MCF 10A (cell line): ENCODE measurements around the gene PDE4D. TPM values are rescaled to one million over a fixed set of nuclear protein-coding genes. Genes with fewer than 3 reads are reported as not detected.

ENCODE experiments used
- BruUV-seq: library from RNA; stranded (reverse); fragments of 400-500 nt; replicated peaks from 2 replicates; lab custom pipeline; 2021; lab: Mats Ljungman, UMichigan
- CTCF ChIA-PET: fragments of 300-600 bp; sonication (Branson Sonifier 250); formaldehyde crosslinking; extraction: SDS; loops from one replicate; lab custom pipeline; 2021; ENCODE audit warnings: antibody characterized with exemption, inconsistent platforms; lab: Yijun Ruan, JAX
- POLR2A ChIA-PET: fragments of 300-600, 350-650 bp; sonication (Branson Sonifier 250); formaldehyde crosslinking; extraction: SDS; loops from one replicate; lab custom pipeline; 2020; ENCODE audit warnings: antibody characterized with exemption, inconsistent platforms; lab: Yijun Ruan, JAX
- DNase-seq: peaks from one replicate; pipeline ENCODE4 v3.0.0-alpha.2; 2018; ENCODE audit not compliant: unreplicated experiment
- H3K27ac Mint-ChIP-seq: one replicate; pipeline ENCODE4 v1.8.0; 2022; ENCODE audit warnings: mild to moderate bottlenecking, low read depth, mixed read lengths; ENCODE audit not compliant: unreplicated experiment
- H3K27me3 Mint-ChIP-seq: one replicate; pipeline ENCODE4 v1.8.0; 2022; ENCODE audit warnings: mixed read lengths; ENCODE audit not compliant: insufficient read depth, unreplicated experiment
- H3K36me3 Mint-ChIP-seq: one replicate; pipeline ENCODE4 v1.8.0; 2022; ENCODE audit warnings: mild to moderate bottlenecking, moderate library complexity, mixed read lengths; ENCODE audit not compliant: insufficient read depth, unreplicated experiment
- H3K4me1 Mint-ChIP-seq: one replicate; pipeline ENCODE4 v1.8.0; 2022; ENCODE audit warnings: mixed read lengths; ENCODE audit not compliant: insufficient read depth, unreplicated experiment
- H3K4me3 Mint-ChIP-seq: one replicate; pipeline ENCODE4 v1.8.0; 2022; ENCODE audit warnings: mild to moderate bottlenecking, moderate library complexity, mixed read lengths; ENCODE audit not compliant: unreplicated experiment
- H3K9me3 Mint-ChIP-seq: one replicate; pipeline ENCODE4 v1.8.0; 2022; ENCODE audit warnings: mixed read lengths; ENCODE audit not compliant: unreplicated experiment
- intact Hi-C: fragments of 100-400 bp; cut with micrococcal nuclease; formaldehyde crosslinking; loops from 2 replicates; pipeline ENCODE4 v1.14.1; 2022
- total RNA-seq: library from RNA; stranded (reverse); gene quantifications from 2 replicates; pipeline ENCODE4 v1.2.3, GENCODE V29; 2022
- TF ChIP-seq, protein P1 (sequence below): fragments of 200-600 bp; IDR thresholded peaks from one replicate; pipeline ENCODE4 v1.8.0; 2022; ENCODE audit warnings: antibody characterized with exemption, mild to moderate bottlenecking; ENCODE audit not compliant: unreplicated experiment

PDE4D gene
- total RNA-seq, 1 experiment from 2014 or later, result 85.0 TPM

DNA sequence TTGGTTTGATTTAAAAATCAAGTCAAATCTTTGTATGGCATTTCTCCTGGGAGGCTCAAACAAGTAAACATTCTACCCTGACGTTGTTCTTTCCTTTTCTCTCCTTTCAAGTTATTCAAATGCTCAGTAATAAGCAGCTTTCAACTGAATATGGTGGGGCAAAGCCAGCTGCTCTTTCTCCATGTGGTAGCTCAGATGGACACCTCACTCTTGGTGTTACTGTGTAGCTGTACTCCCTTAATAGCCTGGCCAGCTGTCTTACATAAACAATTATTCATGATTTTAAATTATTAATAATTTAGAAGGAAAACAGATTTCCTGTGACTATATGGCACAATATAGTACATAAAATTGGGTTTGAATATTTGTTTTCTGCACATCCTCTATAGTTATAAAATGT, 165.2 kb downstream of the PDE4D start:
- Mint-ChIP-seq H3K27ac (no peak overlapping the region), H3K9me3 (no peaks in the 10 kb centered on the region), H3K4me1 (peaks cover 23% of the 10 kb centered on the region), H3K4me3 (no peak overlapping the region), H3K27me3 (no peaks in the 10 kb centered on the region), H3K36me3 (peaks cover 28% of the 10 kb centered on the region)
- DNase-seq, result no peak
- ChIA-PET CTCF (interaction anchor here (0.6 kb wide), 1 partner anchor 54 kb away, joined by 4 read pairs; no protein-coding TSS in a partner anchor), POLR2A (interaction anchor here (1.0 kb wide), 1 partner anchor 40 kb away, joined by 4 read pairs; no protein-coding TSS in a partner anchor)
- TF ChIP-seq, protein P1, sequence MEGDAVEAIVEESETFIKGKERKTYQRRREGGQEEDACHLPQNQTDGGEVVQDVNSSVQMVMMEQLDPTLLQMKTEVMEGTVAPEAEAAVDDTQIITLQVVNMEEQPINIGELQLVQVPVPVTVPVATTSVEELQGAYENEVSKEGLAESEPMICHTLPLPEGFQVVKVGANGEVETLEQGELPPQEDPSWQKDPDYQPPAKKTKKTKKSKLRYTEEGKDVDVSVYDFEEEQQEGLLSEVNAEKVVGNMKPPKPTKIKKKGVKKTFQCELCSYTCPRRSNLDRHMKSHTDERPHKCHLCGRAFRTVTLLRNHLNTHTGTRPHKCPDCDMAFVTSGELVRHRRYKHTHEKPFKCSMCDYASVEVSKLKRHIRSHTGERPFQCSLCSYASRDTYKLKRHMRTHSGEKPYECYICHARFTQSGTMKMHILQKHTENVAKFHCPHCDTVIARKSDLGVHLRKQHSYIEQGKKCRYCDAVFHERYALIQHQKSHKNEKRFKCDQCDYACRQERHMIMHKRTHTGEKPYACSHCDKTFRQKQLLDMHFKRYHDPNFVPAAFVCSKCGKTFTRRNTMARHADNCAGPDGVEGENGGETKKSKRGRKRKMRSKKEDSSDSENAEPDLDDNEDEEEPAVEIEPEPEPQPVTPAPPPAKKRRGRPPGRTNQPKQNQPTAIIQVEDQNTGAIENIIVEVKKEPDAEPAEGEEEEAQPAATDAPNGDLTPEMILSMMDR, result no peak
- BruUV-seq, result no TSS peak
- intact Hi-C loops, result no loop called here

DNA sequence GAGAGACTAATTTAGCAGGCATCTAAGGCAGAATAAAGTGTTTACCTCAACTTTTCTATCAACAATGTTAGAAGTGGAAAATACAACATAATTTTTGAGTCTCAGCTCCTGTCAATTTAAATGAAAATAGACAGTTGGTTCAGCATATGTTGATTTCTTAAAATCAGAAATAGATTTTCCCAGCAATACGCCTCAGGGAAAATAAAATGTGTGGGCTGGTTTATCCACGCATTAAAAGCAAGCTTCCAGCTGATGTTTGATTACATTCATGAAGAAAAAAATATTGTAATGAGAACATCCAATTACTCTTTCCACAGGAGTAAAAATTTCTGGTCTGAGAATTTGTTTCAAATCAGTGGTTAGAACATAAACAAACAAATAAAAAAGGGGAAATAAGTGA, 166.3 kb downstream of the PDE4D start:
- CTCF ChIA-PET, result interaction anchor here (0.7 kb wide), 1 partner anchor 223 kb away, joined by 4 read pairs; no protein-coding TSS in a partner anchor
- intact Hi-C loops, result no loop called here
- no peak for DNase-seq
- Mint-ChIP-seq H3K36me3 (peaks cover 21% of the 10 kb centered on the region), H3K4me1 (peaks cover 26% of the 10 kb centered on the region), H3K9me3 (no peaks in the 10 kb centered on the region), H3K27me3 (no peaks in the 10 kb centered on the region), H3K4me3 (no peak overlapping the region), H3K27ac (no peak overlapping the region)
- TF ChIP-seq, protein P1, result no peak
- POLR2A ChIA-PET, result interaction anchor here (1.9 kb wide), 1 partner anchor 62 kb away, joined by 6 read pairs; no protein-coding TSS in a partner anchor
- BruUV-seq, result no TSS peak

DNA sequence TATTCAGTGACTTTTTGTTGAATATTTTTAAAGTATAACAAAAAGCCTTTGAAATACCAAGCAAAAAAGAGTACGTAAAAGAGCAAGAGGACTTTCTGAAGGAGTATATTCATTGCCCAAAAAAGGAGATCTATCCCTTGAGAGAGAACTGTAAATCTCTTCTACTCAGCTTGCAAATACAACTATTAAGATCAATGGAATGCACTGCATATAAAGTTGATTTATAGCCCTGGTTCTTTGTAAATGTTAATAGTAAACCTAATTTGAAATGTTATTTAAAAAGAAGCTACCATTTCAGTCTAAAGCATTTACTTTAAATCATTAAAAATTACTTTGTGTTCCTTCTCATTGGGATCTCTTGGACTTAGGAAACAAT, 168.1 kb downstream of the PDE4D start:
- Mint-ChIP-seq H3K4me3 (no peak overlapping the region), H3K4me1 (peaks cover 26% of the 10 kb centered on the region), H3K36me3 (peaks cover 13% of the 10 kb centered on the region), H3K27me3 (no peaks in the 10 kb centered on the region), H3K9me3 (no peaks in the 10 kb centered on the region), H3K27ac (no peak overlapping the region)
- POLR2A ChIA-PET, result interaction anchor here (1.2 kb wide), 1 partner anchor 20 kb away, joined by 5 read pairs; no protein-coding TSS in a partner anchor
- BruUV-seq, result no TSS peak
- TF ChIP-seq, protein P1, result no peak
- CTCF ChIA-PET, result interaction anchor here (0.6 to 1.2 kb wide), 6 partner anchors 12 to 537 kb away, joined by 3 to 7 read pairs (median 4); no protein-coding TSS in a partner anchor
- intact Hi-C loops, result no loop called here
- DNase-seq, result no peak

- no peaks in the 10 kb centered on the region for H3K27me3 Mint-ChIP-seq
- ChIA-PET POLR2A (interaction anchor here (0.6 to 1.7 kb wide), 4 partner anchors 16 to 449 kb away, joined by 3 to 7 read pairs (median 4); no protein-coding TSS in a partner anchor), CTCF (interaction anchor here (0.6 to 1.8 kb wide), 18 partner anchors 8 to 219 kb away, joined by 3 to 7 read pairs (median 3); no protein-coding TSS in a partner anchor)
- BruUV-seq, result no TSS peak
- DNase-seq, result peak; percentile 80
- H3K4me1 Mint-ChIP-seq, result peaks cover 26% of the 10 kb centered on the region
- H3K36me3 Mint-ChIP-seq, result peaks cover 13% of the 10 kb centered on the region
- no peak overlapping the region for H3K27ac Mint-ChIP-seq
- H3K4me3 Mint-ChIP-seq, result no peak overlapping the region
- intact Hi-C loops, result loop anchor here (1.0 to 5.0 kb wide), 2 partner anchors 52 to 218 kb away; no protein-coding TSS in a partner anchor
- H3K9me3 Mint-ChIP-seq, result no peaks in the 10 kb centered on the region
- TF ChIP-seq, protein P1, result peak; percentile 76
Observed at GRCh38 chr5:59724482-59725391, 168.8 kb downstream of the PDE4D start.
